T-helper 2 cell treated with Interferon-gamma antibody and Interleukin-4, amounts not matched to agents 100 ng/mL and 5 ng/mL, for 36 hours (primary cell): ENCODE results near the gene CCDC188. TPM values are rescaled to one million over a fixed set of nuclear protein-coding genes. Genes with fewer than 3 reads are reported as not detected.

ENCODE experiments used
- intact Hi-C: fragments of 100-400 bp; cut with micrococcal nuclease; formaldehyde crosslinking; loops from one replicate; pipeline ENCODE4 v1.15.1; 2023
- total RNA-seq: library from RNA; stranded (reverse); gene quantifications from 2 replicates; pipeline ENCODE4 v1.2.3, GENCODE V29; 2022

The CCDC188 gene
- total RNA-seq, 1 donor from 2014 or later: 0.59 TPM

DNA sequence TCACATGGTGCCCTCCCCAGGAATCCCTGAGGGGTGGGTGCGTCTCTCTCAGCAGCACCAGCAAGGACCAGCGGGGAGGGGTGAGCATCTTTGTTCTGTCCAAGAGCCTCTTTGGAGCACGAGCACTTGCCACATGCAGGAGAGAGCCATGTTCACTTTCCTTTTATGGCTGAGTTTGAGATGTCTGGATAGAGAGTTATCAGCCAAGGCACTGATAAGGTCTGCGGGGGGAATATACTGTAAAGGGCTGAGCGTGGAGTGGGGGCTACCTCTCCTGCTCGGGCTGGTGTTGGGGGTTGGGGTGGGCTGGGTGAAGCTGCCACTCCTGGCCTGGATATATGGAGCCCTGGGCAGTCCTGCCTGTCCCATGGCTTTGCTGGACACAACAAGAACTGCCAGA lies 34.9 kb upstream of the CCDC188 start:
- intact Hi-C loops: no loop called here

DNA sequence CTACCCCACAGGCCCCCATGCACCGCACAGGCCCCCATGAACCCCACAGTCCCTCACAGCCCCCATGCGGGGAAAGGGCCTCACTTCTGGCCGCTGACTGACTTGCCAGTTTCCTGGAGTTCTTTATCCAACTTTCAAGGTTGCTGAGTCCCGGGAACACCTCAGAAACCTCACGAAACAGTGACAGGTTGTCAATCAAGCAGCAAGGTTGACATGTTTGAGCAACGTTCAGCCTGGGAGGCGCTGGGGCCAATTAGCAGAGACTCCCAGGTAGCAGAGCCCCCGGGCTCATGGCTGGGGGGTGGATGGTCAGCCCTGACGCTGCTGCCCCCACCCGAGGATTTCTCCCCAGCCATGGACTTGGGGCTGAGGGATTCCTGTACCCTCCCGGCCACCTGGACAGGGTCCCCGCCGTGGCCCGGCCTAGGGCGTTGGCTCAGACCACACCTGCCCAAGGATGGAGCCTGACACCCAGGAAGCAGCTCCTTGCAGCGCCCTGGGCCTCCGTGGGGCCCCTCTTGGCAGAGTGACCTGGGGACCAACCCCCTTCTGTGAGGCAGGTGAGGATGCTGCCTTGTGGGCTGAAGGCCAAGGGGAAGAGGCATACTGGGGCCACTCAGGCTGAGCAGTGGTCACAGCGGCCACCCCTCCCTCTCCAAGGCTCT lies 33.8 kb upstream of the CCDC188 start:
- intact Hi-C loops: no loop called here

DNA sequence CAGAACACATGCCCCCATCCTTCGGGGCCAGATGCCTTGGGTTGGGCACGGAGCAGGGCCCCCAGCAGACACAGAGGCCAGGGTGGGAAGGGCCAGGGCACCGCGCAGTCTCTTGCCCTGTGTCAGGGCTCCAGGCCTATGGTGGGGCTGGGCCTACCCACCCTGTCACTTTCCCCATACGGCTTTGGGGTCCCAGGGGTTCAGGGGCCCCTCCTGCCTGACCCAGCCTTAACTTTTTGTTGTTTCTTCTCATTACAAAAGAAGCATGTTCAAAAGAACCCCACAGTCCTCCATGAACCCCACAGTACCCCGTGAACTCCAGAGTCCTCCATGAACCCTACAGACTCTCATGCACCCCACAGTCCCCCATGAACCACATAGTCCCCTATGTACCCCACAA lies 33.0 kb upstream of the CCDC188 start:
- intact Hi-C loops: no loop called here

DNA sequence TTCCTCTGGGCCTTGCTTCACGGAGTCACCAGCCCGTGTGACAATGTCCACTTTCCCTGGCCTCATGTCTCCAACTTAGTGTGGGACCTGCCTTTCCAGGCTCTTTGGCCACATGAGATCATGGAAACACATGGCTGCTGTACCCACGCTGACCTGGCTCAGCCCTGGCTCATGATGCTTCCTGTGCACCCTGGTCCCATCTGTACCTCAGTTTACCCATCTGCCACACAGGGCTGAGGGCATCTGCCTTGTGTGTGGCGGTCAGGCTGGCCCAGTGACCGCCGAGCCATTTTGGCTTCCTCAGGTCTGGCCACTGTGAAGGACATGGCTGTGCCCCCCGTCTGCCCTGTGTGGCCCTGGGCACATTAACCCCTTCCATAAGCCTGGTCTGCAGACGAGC lies 32.2 kb upstream of the CCDC188 start:
- intact Hi-C loops: no loop called here

DNA sequence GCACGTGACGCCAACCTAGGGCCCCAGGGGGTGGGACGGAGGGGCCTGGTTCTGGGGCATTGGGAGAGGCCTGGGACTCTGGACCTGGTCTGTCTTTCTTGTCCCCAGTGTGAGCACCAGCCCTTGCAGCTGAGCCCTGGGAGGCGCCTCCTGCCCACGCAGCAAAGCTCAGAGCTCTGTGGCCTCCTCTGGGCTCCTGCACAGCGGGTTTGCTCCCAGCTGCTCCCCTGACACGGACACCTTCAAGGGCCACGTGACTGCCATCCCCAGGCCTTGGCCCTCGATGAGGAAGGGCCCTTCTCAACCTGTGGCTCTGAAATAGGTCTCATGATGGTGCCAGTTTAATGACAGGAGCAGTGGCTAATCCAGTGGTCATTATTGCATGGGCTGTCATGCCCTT lies 31.5 kb upstream of the CCDC188 start:
- intact Hi-C loops: no loop called here

DNA sequence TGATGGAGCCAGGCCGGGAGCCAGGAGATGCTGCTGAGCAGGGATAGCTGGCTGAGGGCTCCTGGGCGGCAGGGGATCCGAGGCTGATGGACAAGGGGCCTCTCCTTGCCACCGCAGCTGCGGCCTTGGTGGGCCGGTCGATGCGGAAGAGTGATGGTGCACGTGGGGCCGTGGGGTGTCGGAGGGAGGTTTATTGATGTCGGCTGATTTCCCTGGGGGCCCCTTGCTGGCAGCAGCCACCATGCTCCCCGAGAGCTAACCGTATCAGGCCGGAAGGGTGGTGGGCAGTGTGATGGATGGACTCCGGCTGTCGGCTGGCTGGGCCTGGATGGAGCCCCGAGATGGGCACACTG lies 31.0 kb upstream of the CCDC188 start:
- intact Hi-C loops: no loop called here

DNA sequence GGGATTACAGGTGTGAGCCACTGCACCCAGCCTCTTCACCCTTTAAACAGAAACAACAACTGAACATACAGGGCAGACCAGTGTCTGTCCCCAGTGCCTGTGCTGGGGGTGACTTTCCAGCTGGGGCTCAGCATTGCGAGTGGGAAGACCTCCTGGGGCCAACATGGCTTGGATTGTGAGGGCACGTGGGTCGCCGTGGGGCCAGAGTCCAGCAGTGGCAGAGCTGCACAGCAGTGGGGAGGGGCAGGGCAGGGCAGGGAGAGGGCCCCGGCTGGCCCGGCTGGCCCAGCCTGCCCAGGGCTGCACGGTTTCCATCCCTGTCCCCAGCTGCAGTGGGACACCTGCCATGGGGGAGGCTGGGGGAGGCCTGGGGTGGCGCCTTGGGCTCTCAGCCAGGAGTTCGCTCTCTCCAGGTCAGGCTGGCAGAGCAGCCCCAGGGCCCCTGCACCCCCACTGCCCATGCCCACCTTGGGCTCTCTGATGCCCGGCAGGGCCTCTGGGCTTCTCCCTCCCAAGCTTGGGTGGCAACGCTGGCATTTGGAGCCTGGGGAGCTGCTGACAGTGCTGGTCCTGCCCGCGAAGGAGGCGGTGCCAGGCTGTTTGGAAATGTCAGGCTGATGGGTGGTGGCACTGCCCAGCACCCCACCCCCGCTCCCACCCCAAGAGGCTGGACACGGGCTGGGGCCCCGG lies 30.5 kb upstream of the CCDC188 start:
- intact Hi-C loops: no loop called here

DNA sequence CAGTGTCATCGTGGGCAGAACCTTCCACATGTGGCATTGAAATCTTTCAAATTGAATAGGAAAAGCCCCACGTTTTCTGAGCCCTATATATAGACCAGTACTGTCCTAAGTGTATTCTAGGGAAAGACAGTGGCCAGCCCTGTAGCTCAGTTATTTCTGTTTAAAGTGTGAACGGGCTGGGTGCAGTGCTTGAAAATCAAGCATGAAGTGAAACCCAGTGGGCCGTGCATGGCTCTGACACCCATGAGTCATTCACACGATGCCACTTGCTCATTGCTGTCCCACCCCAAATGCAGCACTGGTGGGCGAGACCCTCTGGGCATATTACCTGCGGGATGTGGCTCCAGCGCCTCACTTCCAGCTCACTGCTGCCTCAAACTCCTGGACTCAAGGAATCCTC lies 29.8 kb upstream of the CCDC188 start:
- intact Hi-C loops: no loop called here

DNA sequence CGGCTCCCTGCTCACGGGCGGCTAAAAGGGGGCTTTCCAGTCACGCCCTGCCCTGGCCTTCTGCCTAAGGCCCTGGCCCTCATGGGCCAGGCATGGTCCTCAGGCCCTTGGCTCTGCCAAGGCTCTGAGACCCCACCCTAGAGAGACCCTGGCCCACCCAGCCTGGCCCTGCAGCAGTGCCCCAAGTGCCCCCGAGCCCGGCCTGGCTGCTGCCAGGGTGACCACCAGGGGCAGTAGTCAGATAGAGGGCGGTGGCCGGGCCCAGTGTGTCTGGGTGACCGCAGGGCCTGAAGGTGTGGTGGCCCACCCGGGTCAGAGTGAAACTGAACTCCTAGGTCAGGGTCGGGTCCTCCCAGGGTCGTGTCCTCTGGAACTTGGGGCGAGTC lies 29.4 kb upstream of the CCDC188 start:
- intact Hi-C loops: no loop called here

DNA sequence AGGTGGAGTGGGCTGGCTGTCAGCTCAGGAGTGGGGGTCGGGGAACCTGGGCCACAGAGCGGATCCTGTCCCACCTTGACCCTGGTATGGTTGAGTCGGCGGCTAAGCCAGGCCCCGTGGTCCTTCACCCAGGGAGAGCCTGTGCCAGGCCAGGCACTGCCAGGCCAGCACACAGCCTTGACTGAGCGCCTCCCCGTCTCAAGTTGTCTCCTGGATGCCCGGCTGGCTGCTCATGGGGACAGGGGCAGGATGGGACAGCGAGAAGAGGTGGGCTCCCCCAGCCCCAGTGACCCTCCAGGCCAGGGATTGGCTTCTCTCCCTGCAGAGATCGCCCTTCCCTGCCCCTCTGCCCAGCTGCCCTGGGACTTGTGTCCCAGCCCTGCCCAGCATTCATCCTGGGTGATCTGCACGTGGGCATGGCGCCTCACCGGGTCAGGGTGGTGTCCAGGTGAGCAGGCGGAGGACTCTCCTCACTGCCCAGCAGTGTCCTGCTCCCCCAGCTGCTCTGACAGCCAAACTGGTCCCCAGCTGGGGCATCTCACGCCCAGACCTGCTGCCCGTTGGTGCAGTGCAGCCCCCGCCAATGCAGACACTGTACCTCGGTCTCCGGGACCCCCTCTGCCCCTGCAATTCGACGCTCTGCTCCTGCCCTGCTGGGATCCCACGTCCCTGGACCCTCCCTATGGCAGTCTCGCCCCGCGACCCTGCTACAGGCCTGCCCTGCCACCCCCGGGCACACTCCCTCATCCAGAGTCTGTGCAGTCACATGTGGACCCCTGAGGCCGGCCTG lies 28.8 kb upstream of the CCDC188 start:
- intact Hi-C loops: no loop called here

DNA sequence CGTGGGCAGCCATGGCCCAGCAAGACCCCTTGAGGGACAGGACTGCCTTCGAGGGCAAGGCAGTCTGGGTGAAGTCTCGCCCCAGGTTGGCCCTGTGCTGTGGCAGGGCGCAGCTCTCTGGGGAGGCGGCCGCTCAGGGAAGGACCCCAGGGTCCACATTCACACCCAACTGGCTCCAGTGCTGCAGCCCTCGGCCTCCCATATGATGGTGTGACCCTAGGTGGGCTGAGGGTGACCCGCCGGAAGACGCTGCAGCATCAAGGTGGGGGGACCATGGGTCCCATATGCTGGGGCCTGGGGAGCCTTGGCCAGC lies 28.0 kb upstream of the CCDC188 start:
- intact Hi-C loops: no loop called here

DNA sequence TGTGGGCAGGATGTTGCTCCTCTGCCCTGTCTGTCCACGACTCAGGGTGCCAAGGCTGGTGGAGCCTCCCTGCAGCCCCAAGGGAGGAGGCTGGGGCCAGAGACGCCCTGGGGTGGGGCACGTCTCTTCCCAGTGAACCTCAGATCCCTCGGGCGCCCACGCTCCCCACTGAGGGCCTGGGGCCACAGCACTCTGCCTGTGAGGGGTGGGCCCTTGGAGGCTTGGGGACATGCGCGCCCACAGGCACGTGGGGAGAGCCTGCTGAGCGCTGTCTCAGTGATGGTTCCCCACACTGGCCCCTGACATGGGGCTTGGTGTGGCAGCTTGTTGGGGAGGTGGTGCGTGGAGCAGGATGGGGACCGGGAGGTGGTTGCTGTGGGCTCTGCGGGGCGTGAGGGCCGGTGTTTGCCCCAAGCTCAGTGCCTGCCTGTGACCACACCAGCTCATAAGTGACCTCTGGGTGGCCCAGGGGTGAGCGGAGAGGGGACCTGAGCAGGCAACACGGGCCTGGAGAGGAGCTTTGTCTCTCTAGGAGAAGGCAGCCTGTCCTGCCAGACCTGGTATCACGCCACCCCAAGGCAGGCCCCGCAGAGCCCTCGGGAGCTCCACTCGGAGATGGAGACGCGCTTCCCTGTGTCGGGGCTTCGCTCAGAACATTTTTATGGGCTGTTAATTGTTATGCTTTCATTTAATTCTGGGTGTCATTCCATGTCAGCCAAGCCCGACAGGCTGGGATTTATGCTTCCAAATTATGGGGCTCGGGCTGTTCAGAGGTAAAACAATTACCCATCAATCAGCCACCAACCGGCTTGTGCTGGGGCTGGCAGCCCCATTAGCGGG lies 27.4 kb upstream of the CCDC188 start:
- intact Hi-C loops: no loop called here

DNA sequence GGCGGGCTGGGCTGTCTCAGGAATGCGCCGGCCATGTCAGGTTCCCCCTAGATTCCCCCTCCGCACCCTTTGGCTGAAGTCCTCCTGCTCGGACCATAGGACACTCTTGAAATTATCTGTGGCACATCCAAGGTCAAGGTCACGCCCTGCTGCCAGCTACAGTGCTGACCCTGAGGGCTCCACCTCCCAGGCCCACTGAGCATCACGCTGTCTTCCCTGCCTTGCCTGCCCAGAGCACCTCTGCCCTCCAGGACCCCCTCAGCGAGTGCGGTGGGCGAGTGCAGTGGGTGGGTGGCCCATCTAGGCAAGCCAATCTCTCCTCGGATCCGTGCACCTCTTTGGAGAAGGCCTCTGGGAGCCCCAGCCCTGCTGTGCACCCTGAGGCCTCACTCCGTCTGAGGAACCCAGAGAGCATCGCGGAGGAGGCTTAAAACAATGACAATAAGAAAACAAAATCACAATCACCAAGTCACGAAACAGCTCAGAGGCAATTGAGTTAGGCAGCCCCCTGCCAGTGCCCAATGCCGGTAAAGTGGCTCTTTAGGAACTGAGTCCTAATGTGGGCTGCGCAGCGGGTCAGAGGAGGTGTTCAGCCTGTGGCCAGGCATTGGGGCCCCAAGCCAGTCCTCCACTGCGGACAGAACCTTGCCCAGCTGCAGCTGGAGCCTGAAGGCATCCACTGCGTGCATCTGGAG lies 26.5 kb upstream of the CCDC188 start:
- intact Hi-C loops: no loop called here

DNA sequence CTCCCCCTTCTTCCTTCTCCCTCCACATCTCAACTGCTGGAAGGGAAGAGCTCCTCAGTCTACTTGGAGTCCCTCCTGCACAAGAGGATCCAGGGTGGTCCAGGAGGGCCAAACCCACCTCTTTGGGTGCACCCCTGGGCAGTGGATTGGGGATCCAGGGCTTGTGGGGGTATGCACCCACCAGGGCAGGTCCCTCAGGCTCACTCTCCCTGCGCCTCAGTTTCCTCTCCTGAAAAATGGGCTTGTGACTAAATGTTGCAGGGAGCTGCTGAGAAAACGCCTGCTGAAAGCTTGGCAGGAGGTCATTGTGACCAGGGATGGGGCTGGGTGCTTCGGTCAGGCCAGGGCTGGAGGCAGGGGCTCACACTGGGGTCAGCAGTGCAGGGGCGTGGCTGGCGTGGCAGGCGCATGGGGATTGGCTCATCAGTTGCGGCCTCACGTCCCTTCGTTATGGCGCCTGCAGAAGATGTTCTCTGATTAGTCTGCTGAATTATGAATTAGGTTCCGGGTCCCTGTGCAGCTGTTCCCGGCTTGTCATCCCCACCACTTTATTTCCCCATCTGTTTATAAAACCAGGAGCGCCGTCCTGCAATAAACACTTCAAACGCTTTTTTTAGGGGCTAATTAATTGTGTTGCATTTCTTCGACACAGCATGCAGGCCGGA lies 25.7 kb upstream of the CCDC188 start:
- intact Hi-C loops: no loop called here

DNA sequence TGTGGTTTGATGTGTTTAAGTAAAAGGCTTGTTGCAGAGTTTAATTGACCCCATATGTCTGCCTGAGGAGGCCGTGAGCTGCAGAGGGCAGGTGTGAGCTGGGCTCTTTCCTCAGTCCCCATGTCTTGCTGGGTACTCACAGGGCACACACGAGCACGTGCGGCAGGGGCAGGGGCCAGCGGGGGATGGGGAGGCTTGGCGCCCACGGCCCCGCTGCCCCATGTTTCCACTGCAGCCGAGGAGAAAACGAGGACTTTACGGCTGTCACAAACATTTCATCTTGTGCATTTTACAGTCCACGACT lies 24.7 kb upstream of the CCDC188 start:
- intact Hi-C loops: no loop called here

DNA sequence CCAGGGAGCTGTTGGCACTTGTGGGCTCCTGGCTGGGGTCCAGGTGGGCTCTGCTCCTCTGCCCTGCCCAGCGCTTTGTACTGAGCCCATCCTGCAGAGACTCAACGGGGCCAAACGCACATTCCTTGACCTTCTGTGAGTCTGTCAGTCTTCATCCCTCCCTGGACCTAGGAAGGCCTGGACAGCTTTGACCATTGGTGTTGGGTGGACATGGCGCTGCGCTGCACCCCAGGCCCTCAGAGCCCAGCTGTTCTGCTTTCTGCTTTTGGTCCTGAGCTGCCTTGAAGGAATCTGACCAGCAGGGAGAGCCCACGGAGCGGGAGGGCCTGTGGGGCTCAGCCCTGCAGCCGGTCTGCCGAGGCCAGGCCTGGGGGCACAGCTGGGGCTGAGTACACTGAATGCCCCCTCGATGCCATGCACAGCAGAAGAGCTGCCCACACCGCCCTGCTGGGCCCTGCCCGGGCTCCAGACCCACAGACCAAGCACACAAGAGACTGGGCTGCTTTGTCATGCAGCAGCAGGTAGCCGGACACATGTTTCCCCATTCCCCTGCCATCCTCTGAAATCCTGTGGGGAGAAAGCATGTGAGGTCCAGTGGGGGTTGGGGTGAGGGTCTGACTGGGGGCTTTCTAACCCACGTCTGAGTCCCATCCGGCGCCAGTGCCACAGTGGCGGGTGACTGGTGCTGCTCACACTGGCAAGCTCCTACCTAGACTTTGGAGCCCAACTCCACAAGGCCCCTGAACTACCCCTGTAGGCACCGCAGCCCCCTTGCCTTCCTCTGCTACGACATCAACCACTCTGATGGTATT lies 24.1 kb upstream of the CCDC188 start:
- intact Hi-C loops: no loop called here

DNA sequence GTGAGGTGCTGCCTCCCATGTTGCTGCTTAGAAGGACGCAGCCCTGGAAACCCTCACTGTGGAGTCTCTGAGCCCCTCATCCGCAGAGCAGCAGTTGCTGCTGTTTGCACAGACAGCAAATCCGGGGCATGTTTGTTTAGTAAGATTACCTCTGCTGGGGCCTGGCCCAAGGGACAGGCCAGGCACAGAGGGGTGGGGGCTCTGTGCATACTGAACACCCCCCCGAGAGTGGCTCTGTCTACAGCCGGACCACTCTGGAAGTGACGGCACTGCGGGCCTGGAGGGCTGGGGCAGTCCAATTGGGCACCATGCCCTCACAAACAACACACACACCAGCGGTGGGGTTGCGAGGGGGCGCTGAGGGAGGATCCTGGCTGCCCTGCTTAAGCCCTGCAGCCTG lies 22.9 kb upstream of the CCDC188 start:
- intact Hi-C loops: no loop called here

DNA sequence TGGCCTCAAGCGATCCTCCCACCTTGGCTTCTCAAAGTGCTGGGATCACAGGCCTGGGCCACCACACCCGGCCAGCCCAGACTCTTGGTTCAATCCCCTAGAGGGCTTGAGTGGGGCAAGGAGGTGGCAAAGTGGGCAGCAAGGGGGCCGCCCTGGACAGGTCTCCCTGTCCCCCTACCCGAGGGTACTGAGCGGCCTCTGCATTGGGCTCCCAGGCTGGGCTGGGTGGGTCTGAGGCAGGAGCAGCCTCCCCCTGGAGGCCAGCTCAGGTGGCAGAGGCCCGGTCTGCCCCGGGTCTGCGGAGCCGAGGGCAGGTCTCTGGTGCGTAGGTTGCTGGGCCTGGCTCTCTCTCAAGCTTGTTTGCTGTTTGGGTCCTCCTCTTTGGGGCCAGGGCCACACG lies 22.4 kb upstream of the CCDC188 start:
- intact Hi-C loops: no loop called here

DNA sequence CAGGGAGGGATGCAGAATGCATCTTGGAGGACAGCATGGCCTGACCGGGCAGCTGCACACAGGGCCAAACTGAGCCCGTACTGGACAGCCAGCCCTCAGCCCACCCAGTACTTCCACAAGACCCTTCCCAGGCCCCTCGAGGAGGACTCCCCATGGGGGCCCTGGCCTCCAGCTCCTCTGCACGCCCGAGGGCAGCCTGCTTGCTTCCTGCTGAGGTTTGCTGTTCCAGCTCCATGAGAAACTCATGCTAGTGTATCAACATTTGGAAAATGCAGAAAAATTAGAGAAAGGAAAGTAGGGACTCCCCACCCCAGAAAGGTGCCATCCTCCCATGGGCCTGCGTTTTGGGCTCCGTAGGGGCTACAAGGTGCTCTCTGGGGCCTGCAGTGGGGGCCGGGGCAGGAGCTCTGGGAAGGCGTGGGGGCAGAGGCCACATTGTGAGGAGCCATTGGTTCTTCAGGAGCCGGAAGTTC lies 21.3 kb upstream of the CCDC188 start:
- intact Hi-C loops: no loop called here
